Measurements from ENCODE around the gene RECK.

DNA sequence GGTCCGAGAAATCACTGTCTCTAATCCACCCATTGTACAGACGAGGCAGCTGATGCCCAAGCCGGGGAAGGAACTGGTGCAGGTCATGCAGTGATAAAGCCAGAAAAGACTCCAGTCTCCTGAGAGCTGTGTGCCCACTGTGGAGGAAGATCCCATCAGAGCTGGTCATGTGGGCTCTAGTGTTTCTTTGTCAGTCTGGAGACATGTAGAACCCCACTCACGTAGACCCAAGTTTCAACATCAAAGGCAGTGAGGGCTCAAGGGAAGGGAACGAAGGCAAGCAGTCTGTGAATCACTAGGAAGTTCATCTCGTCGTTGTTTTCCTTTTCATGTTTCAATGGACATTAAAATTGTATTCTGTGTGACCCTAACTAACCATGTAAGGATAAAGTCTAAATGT is 85.3 kb downstream of the RECK start:
- TF ChIP-seq, protein P1, sequence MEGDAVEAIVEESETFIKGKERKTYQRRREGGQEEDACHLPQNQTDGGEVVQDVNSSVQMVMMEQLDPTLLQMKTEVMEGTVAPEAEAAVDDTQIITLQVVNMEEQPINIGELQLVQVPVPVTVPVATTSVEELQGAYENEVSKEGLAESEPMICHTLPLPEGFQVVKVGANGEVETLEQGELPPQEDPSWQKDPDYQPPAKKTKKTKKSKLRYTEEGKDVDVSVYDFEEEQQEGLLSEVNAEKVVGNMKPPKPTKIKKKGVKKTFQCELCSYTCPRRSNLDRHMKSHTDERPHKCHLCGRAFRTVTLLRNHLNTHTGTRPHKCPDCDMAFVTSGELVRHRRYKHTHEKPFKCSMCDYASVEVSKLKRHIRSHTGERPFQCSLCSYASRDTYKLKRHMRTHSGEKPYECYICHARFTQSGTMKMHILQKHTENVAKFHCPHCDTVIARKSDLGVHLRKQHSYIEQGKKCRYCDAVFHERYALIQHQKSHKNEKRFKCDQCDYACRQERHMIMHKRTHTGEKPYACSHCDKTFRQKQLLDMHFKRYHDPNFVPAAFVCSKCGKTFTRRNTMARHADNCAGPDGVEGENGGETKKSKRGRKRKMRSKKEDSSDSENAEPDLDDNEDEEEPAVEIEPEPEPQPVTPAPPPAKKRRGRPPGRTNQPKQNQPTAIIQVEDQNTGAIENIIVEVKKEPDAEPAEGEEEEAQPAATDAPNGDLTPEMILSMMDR (conservative IDR thresholded peaks at IDR 0.05): no peak
- no peak for TF ChIP-seq EZH2 (IDR thresholded peaks at IDR 0.05; ENCODE audit: low read depth)

All from PC-9 (cell line).